ENCODE results near the gene CDH4. TPM values are rescaled to one million over a fixed set of nuclear protein-coding genes. Genes with fewer than 3 reads are reported as not detected.
A peak's percentile ranks its signal among the peaks of the same experiment; 100 is the strongest.

CDH4 gene
- total RNA-seq, 1 donor from 2014 or later: 0.06 TPM

- no peak for ATAC-seq
- intact Hi-C loops (cut with DNase I): no loop called here
- TF ChIP-seq, protein P1, sequence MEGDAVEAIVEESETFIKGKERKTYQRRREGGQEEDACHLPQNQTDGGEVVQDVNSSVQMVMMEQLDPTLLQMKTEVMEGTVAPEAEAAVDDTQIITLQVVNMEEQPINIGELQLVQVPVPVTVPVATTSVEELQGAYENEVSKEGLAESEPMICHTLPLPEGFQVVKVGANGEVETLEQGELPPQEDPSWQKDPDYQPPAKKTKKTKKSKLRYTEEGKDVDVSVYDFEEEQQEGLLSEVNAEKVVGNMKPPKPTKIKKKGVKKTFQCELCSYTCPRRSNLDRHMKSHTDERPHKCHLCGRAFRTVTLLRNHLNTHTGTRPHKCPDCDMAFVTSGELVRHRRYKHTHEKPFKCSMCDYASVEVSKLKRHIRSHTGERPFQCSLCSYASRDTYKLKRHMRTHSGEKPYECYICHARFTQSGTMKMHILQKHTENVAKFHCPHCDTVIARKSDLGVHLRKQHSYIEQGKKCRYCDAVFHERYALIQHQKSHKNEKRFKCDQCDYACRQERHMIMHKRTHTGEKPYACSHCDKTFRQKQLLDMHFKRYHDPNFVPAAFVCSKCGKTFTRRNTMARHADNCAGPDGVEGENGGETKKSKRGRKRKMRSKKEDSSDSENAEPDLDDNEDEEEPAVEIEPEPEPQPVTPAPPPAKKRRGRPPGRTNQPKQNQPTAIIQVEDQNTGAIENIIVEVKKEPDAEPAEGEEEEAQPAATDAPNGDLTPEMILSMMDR (IDR thresholded peaks at IDR 0.05): no peak
- Histone ChIP-seq H3K4me3 (no peak overlapping the region), H3K27ac (no peak overlapping the region), H3K4me1 (no peaks in the 10 kb centered on the region), H3K27me3 (ENCODE audit: low read depth) (no peaks in the 10 kb centered on the region), H3K36me3 (no peaks in the 10 kb centered on the region), H3K9me3 (no peaks in the 10 kb centered on the region)
- DNase-seq: peak; percentile 24
Observed at GRCh38 chr20:61566691-61567090, 314.6 kb downstream of the CDH4 start.

- intact Hi-C loops (cut with DNase I): no loop called here
- ATAC-seq (no peak), DNase-seq (peak; percentile 4)
Observed at GRCh38 chr20:61567204-61567603, 315.1 kb downstream of the CDH4 start.

DNA sequence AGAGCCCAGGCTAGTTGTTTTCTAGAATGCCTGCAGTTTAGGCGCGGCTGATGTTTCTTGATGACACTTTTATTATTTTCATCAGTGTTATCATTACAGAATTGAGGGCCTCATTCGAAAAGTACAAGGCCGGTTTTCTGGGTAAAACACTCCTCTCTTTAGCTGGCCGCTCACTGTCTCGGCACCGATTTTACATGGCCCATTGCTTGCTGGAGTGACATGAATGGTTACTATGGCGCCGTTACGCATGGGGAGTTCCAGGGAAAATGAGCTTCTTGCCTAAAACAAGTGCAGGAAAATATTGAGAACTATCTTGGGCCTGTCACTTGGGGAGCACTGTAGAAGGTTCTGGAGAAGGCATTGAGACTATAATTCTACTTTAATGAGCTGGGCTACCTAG lies 317.8 kb downstream of the CDH4 start:
- TF ChIP-seq, protein P1 (IDR thresholded peaks at IDR 0.05): no peak
- Histone ChIP-seq H3K36me3 (no peaks in the 10 kb centered on the region), H3K4me1 (no peaks in the 10 kb centered on the region), H3K9me3 (no peaks in the 10 kb centered on the region), H3K27me3 (ENCODE audit: low read depth) (peaks cover 4% of the 10 kb centered on the region), H3K4me3 (no peak overlapping the region), H3K27ac (no peak overlapping the region)
- DNase-seq: no peak
- ATAC-seq: no peak
- intact Hi-C loops (cut with DNase I): no loop called here

More at GRCh38 chr20:61567204-61567603, 315.1 kb downstream of the CDH4 start:
- H3K9me3 ChIP-seq: no peaks in the 10 kb centered on the region
- TF ChIP-seq, protein P1 (IDR thresholded peaks at IDR 0.05): no peak
- no peak overlapping the region for H3K27ac ChIP-seq
- no peaks in the 10 kb centered on the region for H3K27me3 ChIP-seq (ENCODE audit: low read depth)
- H3K36me3 ChIP-seq: no peaks in the 10 kb centered on the region
- H3K4me3 ChIP-seq: no peak overlapping the region
- H3K4me1 ChIP-seq: no peaks in the 10 kb centered on the region

DNA sequence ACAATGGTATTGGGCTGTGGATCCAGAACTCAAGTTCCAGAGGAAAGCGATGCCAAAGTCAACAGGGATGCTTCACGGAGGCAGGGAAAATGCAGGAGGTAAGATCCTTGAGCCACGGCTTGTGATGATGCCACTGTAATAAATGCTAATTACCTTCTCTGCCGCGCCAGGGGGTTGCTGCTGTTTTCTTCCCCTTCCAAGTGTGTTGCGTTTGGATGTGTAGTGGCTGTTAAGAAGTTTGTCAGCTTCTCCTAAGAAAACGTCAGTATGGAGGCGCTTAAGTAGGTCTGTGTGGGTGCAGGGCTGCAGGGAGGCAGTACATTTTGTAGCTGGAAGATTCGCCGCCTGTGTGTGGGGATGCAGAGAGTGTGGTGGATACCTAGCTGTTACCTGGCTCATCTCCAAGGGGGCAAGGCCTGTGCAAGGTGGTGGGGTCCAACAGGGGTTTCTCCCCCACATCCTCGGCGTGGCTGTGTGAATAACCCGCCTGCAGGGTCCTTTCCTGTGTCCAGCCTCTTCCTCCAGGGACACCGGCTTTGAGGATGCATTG lies 318.7 kb downstream of the CDH4 start:
- no peak for ATAC-seq
- Histone ChIP-seq H3K4me3 (no peak overlapping the region), H3K27ac (no peak overlapping the region), H3K36me3 (no peaks in the 10 kb centered on the region), H3K27me3 (ENCODE audit: low read depth) (peaks cover 4% of the 10 kb centered on the region), H3K4me1 (no peaks in the 10 kb centered on the region), H3K9me3 (no peaks in the 10 kb centered on the region)
- TF ChIP-seq, protein P1 (IDR thresholded peaks at IDR 0.05): no peak
- intact Hi-C loops (cut with DNase I): no loop called here
- peak; percentile 12 for DNase-seq

- TF ChIP-seq, protein P1 (IDR thresholded peaks at IDR 0.05): no peak
- H3K27ac ChIP-seq: no peak overlapping the region
- H3K27me3 ChIP-seq (ENCODE audit: low read depth): peaks cover 4% of the 10 kb centered on the region
- no peaks in the 10 kb centered on the region for H3K9me3 ChIP-seq
- no peaks in the 10 kb centered on the region for H3K4me1 ChIP-seq
- no peaks in the 10 kb centered on the region for H3K36me3 ChIP-seq
- intact Hi-C loops (cut with DNase I): no loop called here
- DNase-seq (peak; percentile 25), ATAC-seq (no peak)
- no peak overlapping the region for H3K4me3 ChIP-seq
Observed at GRCh38 chr20:61571221-61571620, 319.2 kb downstream of the CDH4 start.
